Vagina (tissue), 2 donors: ENCODE measurements around the gene IVD. TPM values are rescaled to one million over a fixed set of nuclear protein-coding genes. Genes with fewer than 3 reads are reported as not detected.
A peak's percentile ranks its signal among the peaks of the same experiment; 100 is the strongest.

Experiments
- DNase-seq, 2 donors: peaks; one replicate each; pipeline ENCODE4 v3.0.0-alpha.2; 2017; ENCODE audit errors: extremely low spot score in 2 of 2
- H3K27ac ChIP-seq: fragments of 200-600 bp; sonication (generic); one replicate; pipeline ENCODE4 v1.5.1; 2019
- H3K27me3 ChIP-seq: fragments of 200-600 bp; sonication (generic); one replicate; pipeline ENCODE4 v1.5.1; 2019
- H3K36me3 ChIP-seq, 2 donors: fragments of 200-600 bp; sonication (generic); one replicate each; pipeline ENCODE4 v1.5.1; 2017 to 2019
- H3K4me1 ChIP-seq: fragments of 200-600 bp; sonication (generic); one replicate; pipeline ENCODE4 v1.5.1; 2019
- H3K4me3 ChIP-seq, 2 donors: fragments of 200-600 bp; sonication (generic); 1 replicate in 1 of 2; 2 replicates in 1 of 2; pipeline ENCODE4 v1.5.1; 2016 to 2019
- H3K9me3 ChIP-seq: fragments of 200-600 bp; sonication (generic); one replicate; pipeline ENCODE4 v1.5.1; 2019
- POLR2A ChIP-seq, 2 donors: fragments of 450-650 bp; IDR thresholded peaks; one replicate each; pipeline ENCODE4 v1.6.1; 2017; ENCODE audit warnings: antibody characterized with exemption in 2 of 2, mild to moderate bottlenecking in 2 of 2, moderate library complexity in 2 of 2
- POLR2AphosphoS5 ChIP-seq, 2 donors: sonication (generic); formaldehyde crosslinking; IDR thresholded peaks; one replicate each; pipeline ENCODE4 v1.9.0; 2017; ENCODE audit warnings: antibody characterized with exemption in 2 of 2, mild to moderate bottlenecking in 2 of 2, low read depth in 1 of 2; ENCODE audit not compliant: insufficient read depth in 1 of 2
- intact Hi-C: fragments of 100-400 bp; cut with DNase I; formaldehyde crosslinking; loops from one replicate; pipeline ENCODE4 v1.15.1; 2023
- total RNA-seq: library from RNA; depleted of rRNA; stranded (reverse); fragments of >200 nt; gene quantifications from one replicate; pipeline ENCODE4 v1.2.3, GENCODE V29; 2016
- TF ChIP-seq, protein P1 (sequence below), 3 experiments: fragments of 450-650 bp in 2 of 3; fragments of 200-600 bp in 1 of 3; sonication (generic) in 1 of 3; IDR thresholded peaks; one replicate each; pipeline ENCODE4 v1.5.1; 2017 to 2019; ENCODE audit warnings: antibody characterized with exemption in 3 of 3, mild to moderate bottlenecking in 2 of 3, moderate library complexity in 2 of 3

IVD gene
- 30.4 TPM for total RNA-seq

DNA sequence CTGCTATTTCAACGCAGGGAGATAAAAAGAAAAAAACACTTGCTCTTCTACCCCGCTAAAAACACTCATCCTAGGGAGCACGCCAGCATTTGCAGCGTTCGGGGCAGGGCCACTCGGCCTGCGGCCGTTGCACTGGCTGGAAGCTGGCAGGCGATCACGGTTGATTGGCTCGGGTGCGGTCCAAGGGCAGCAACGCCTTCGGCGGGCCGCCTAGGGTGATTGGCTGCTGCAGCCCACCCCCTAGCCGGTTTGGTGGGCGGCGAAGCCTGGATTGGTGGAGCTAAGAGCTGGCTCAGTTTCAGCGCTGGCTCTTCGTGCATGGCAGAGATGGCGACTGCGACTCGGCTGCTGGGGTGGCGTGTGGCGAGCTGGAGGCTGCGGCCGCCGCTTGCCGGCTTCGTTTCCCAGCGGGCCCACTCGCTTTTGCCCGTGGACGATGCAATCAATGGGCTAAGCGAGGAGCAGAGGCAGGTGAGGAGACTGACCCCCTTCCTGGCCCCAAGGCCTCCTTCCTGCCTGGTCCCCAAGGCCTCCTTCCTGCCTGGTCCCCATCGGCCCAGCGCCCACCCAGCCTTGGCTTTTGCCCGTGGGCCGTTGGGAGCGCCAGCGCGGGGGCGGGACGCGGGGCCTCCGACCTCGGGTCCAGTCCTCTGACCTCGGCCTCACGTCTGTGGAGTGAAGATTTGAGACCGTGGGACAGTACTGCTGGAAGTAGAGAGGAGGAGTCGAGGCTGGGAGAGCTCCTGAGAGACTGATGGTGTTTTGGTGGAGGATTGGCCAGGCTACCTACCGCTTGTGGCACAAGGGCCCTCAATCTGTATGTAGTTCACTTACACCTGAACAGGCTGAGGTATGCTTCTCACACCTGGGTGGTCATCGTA is at the start of gene IVD:
IVD (plus strand) TSS at position 295 of the 881 bp plus-strand sequence; CDS start at position 328, 33 bp downstream.
- no peaks in the 10 kb centered on the region for H3K27me3 ChIP-seq
- H3K9me3 ChIP-seq = no peaks in the 10 kb centered on the region
- H3K4me3 ChIP-seq = peak within 1 kb of the TSS; percentile 57 to 84
- peaks cover 0 to 7% of the 10 kb centered on the region in 2 donors for H3K36me3 ChIP-seq
- intact Hi-C loops = no loop called here
- TF ChIP-seq POLR2A (IDR thresholded peaks at IDR 0.05) (peak in 1 of 2 donors; percentile 34), POLR2AphosphoS5 (IDR thresholded peaks at IDR 0.05; ENCODE audit: insufficient read depth in 1 of 2, low read depth in 1 of 2) (peak; percentile 76 to 87)
- TF ChIP-seq, protein P1, sequence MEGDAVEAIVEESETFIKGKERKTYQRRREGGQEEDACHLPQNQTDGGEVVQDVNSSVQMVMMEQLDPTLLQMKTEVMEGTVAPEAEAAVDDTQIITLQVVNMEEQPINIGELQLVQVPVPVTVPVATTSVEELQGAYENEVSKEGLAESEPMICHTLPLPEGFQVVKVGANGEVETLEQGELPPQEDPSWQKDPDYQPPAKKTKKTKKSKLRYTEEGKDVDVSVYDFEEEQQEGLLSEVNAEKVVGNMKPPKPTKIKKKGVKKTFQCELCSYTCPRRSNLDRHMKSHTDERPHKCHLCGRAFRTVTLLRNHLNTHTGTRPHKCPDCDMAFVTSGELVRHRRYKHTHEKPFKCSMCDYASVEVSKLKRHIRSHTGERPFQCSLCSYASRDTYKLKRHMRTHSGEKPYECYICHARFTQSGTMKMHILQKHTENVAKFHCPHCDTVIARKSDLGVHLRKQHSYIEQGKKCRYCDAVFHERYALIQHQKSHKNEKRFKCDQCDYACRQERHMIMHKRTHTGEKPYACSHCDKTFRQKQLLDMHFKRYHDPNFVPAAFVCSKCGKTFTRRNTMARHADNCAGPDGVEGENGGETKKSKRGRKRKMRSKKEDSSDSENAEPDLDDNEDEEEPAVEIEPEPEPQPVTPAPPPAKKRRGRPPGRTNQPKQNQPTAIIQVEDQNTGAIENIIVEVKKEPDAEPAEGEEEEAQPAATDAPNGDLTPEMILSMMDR (IDR thresholded peaks at IDR 0.05) = no peak
- peaks cover 29% of the 10 kb centered on the region for H3K4me1 ChIP-seq
- peak in 1 of 2 donors; percentile 93 for DNase-seq
- peak within 1 kb of the TSS; percentile 84 for H3K27ac ChIP-seq

DNA sequence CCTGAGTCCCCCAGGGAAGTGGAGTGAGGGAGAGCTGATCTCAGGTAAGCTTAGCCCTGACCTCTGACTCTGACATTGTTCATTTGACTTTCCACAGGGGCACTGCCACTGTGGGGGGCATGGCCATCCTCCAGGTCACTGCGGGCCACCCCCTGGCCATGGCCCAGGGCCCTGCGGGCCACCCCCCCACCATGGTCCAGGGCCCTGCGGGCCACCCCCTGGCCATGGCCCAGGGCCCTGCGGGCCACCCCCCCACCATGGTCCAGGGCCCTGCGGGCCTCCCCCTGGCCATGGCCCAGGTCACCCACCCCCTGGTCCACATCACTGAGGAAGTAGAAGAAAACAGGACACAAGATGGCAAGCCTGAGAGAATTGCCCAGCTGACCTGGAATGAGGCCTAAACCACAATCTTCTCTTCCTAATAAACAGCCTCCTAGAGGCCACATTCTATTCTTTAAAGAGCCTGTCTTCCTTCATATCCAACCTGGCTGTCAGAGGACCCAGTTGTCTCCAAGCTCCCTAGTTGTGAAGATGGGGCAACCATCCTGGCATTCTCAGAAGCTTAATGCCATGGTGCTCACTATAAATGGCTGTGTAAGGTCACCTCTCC is 49.5 kb upstream of the IVD start:
- intact Hi-C loops = no loop called here
- TF ChIP-seq POLR2AphosphoS5 (IDR thresholded peaks at IDR 0.05; ENCODE audit: insufficient read depth in 1 of 2, low read depth in 1 of 2) (no peak), POLR2A (IDR thresholded peaks at IDR 0.05) (no peak)
- TF ChIP-seq, protein P1 (IDR thresholded peaks at IDR 0.05) = no peak
- no peaks in the 10 kb centered on the region for H3K36me3 ChIP-seq
- no peaks in the 10 kb centered on the region for H3K27me3 ChIP-seq
- no peak for DNase-seq
- no peaks in the 10 kb centered on the region for H3K9me3 ChIP-seq
- H3K4me1 ChIP-seq = peaks cover 14% of the 10 kb centered on the region
- no peak overlapping the region for H3K4me3 ChIP-seq
- H3K27ac ChIP-seq = no peak overlapping the region

DNA sequence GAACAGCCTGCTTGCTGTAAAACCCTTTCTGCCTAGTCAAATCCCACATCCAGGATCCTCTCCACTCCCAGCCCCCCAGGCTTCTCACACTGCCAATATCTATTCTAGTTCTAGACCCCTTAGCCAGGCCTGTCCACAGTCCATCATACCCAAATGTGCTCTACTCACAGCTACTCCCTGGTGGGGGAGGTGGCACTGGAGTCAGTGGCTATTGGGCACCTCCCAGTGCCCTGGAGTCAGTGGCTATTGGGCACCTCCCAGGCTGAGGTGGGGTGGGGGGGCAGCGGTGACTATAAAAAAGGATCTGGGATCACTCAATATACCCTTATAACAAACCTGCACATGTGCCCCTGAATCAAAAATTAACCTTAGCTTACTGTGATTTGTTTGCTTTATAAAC is 48.3 kb upstream of the IVD start:
- no peak for TF ChIP-seq POLR2AphosphoS5 (IDR thresholded peaks at IDR 0.05; ENCODE audit: insufficient read depth in 1 of 2, low read depth in 1 of 2)
- TF ChIP-seq POLR2A (IDR thresholded peaks at IDR 0.05) = no peak
- TF ChIP-seq, protein P1 (IDR thresholded peaks at IDR 0.05) = no peak

DNA sequence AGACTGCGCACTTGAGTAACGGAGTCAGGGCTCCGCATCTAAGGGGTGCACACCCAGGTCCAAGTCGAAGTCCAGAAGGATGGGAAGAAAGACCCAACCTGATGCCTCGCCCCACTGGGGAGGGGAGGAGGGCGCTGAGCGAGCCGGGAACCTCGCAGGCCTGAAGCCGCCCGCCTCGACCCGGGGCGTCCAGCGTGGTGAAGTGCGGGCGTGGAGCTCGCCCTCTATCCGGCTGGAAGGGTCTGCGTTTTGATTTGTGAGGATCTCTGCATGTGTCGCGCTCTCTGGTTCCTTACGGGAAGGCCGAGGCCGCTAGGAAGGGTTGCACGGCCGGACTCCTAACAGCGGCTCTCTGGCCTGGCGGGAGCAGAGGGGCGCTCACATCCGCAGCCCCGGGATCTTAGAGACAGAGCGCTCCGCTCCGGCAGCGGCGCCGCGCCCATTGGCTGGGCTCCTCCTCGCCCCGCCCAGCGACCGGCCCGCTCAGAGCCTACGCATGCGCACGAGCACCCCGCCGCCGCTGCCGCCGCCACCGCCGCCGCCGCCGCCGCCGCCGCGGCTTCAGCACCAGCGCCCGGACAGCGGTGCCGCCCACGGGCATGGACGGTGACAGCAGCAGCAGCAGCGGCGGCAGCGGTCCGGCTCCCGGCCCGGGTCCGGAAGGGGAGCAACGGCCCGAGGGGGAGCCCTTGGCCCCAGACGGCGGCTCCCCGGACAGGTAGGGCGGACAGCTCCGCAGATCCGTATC is 47.7 kb upstream of the IVD start, which contains the start of gene DISP2:
DISP2 (plus strand) TSS at position 497 of the 748 bp plus-strand sequence; CDS start at position 600, 103 bp downstream.
- TF ChIP-seq, protein P1 (IDR thresholded peaks at IDR 0.05) = no peak
- TF ChIP-seq POLR2A (IDR thresholded peaks at IDR 0.05) = no peak
- no peak for TF ChIP-seq POLR2AphosphoS5 (IDR thresholded peaks at IDR 0.05; ENCODE audit: insufficient read depth in 1 of 2, low read depth in 1 of 2)
- H3K27me3 ChIP-seq = no peaks in the 10 kb centered on the region
- no peaks in the 10 kb centered on the region for H3K36me3 ChIP-seq
- DNase-seq = no peak
- intact Hi-C loops = no loop called here
- H3K4me3 ChIP-seq = peak within 1 kb of the TSS; percentile 48 to 53
- no peaks in the 10 kb centered on the region for H3K9me3 ChIP-seq
- no peak within 1 kb of the TSS for H3K27ac ChIP-seq
- peaks cover 14% of the 10 kb centered on the region for H3K4me1 ChIP-seq

More for the DNA sequence above, 48.3 kb upstream of the IVD start:
- no peaks in the 10 kb centered on the region for H3K9me3 ChIP-seq
- H3K27me3 ChIP-seq = no peaks in the 10 kb centered on the region
- intact Hi-C loops = no loop called here
- H3K36me3 ChIP-seq = no peaks in the 10 kb centered on the region
- DNase-seq = no peak
- H3K4me3 ChIP-seq = no peak overlapping the region
- H3K4me1 ChIP-seq = peaks cover 14% of the 10 kb centered on the region
- no peak overlapping the region for H3K27ac ChIP-seq
